Mesodermal cell (in vitro differentiated cells): Measurements from ENCODE around the gene TWF2.

Experiments
- H3K27ac ChIP-seq: 2 replicates; pipeline ENCODE4 v1.7.0; 2013; ENCODE audit warnings: mild to moderate bottlenecking, low read depth, low read length, moderate library complexity; ENCODE audit not compliant: severe bottlenecking
- H3K36me3 ChIP-seq: 2 replicates; pipeline ENCODE4 v1.7.1; 2013; ENCODE audit warnings: mild to moderate bottlenecking, low read length, moderate library complexity; ENCODE audit not compliant: control insufficient read depth, insufficient read depth
- H3K4me1 ChIP-seq: one replicate; pipeline ENCODE4 v1.7.1; 2013; ENCODE audit warnings: mild to moderate bottlenecking, low read length; ENCODE audit not compliant: insufficient read depth, control insufficient read depth, poor library complexity, severe bottlenecking
- H3K4me3 ChIP-seq: 2 replicates; pipeline ENCODE4 v1.7.0; 2013; ENCODE audit warnings: low read length, control low read depth, mild to moderate bottlenecking; ENCODE audit not compliant: insufficient read depth, poor library complexity, severe bottlenecking; ENCODE audit errors: extremely low read depth
- H3K9me3 ChIP-seq: 2 replicates; pipeline ENCODE4 v1.7.1; 2013; ENCODE audit warnings: mild to moderate bottlenecking, low read length, moderate library complexity; ENCODE audit not compliant: control insufficient read depth
- WGBS, 2 experiments: methylation state at CpG; one replicate each; pipeline ENCODE4 v1.1.5; 2013; ENCODE audit warnings: missing lambda C conversion rate in 2 of 2; ENCODE audit not compliant: insufficient coverage in 2 of 2; 5-methylcytosine and 5-hydroxymethylcytosine counted together

Gene TWF2

DNA sequence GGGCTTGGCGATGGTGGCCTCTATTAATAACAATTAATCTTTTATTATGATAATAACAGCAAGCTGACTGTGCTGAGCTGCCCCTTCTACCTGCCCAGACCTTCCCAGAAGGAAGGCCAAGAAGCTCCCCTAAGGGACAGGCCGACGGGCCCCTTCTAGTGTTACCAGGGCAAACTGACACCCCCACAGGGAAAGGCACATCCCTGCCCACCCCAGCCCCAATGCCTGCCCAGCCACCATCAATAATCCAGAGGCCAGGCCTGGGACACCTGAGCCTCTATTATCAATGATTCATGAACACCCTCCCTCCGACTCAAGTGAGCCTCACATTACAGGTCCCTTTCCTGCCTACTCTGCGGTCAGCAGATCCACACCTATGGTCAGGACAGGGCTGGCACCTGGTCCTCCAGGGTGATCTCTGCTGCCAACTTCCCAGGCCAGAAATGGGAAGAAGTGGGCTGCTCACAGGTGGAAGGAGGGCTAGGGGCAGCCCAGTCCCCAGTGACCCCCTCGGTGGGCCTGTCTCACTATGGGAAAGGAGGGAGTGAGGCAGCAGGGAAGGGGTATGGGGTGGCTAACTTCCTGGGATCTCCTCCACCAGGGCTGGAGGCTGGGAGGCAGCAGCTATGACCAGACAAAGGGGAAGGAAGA lies 1.8 kb downstream of the TWF2 start:
- H3K27ac ChIP-seq, result peak overlapping the region; percentile 73
- no peaks in the 10 kb centered on the region for H3K9me3 ChIP-seq
- peak overlapping the region; percentile 81 for H3K4me3 ChIP-seq
- H3K4me1 ChIP-seq, result peaks cover 24% of the 10 kb centered on the region
- H3K36me3 ChIP-seq, result peaks cover 27% of the 10 kb centered on the region
- WGBS, 2 experiments, result 71 to 86% methylated on average over 1 to 2 of the region's 6 CpGs

DNA sequence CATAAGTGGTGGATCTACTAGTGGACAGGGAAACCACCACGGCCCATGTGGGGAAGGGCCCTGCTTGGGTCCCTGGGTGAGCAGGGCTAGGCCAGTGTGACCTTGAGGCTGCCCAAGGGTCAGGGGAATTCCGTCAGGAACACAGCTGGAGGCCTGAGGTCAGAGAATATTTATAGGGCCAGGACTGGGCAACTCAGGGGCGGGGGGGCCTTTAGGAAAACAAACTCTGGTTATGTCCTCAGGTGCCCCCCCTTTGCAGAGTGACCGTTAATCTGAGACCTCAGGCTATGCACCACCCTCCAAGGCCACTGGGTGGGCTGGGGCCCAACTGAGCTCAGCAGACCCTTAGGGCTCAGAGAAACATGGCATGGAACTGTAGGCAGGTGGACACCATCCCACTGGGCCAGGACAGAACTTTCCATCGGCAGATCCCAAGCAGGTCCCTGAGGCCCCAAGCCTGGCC lies 2.5 kb downstream of the TWF2 start:
- 97 to 98% methylated on average over 3 to 5 of the region's 5 CpGs for WGBS, 2 experiments
- no peak overlapping the region for H3K27ac ChIP-seq
- H3K4me3 ChIP-seq, result no peak overlapping the region

DNA sequence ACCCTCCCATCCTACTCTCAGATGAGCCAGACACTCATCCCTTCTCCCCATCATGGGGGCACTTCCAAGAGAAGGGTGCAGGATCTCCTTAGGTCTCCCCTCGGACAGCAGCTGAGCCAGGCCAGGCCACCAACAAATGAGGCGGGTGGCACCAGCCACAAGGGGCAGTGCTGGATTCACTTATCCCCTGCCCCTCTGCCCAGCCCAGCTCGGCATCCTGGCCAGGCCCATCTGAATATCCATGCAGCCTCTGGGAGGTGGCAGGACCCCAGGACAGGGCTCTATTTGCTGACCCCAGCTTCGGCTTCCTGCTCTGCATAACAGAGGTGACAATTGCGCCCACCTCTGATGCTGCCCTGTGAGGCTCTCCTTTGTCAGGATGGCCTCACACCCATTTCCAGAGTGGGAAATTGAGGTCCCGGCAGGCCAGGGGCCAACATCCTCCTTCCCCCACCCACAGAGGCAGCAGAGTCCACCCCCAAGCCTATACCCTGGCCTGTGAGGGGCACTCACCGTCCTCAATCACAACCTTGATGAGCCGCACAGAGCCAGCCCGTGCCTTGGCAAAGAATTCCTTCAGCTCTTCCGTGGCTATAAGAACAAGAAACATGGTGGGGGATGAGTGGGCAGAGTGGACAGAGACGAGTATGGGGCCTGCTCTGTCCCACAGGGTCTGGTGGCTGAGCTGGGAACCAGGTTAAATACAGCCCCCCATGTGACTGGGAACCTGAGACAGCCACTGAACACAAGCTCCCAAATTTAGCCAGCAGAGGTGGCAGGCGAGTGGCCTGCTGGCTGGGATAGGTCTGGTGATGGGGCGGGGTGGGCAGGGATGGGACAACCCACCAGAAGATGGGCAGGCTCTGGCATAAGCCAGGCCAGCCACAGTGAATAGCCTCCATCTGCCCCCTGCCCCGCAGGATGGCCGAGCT lies 4.2 kb downstream of the TWF2 start:
- peaks cover 47% of the 10 kb centered on the region for H3K36me3 ChIP-seq
- no peak overlapping the region for H3K4me3 ChIP-seq
- no peaks in the 10 kb centered on the region for H3K9me3 ChIP-seq
- peaks cover 18% of the 10 kb centered on the region for H3K4me1 ChIP-seq
- 84 to 85% methylated on average over 11 to 13 of the region's 15 CpGs for WGBS, 2 experiments
- H3K27ac ChIP-seq, result no peak overlapping the region

More for the DNA sequence above, 2.5 kb downstream of the TWF2 start:
- H3K9me3 ChIP-seq, result no peaks in the 10 kb centered on the region
- peaks cover 24% of the 10 kb centered on the region for H3K4me1 ChIP-seq
- H3K36me3 ChIP-seq, result peaks cover 30% of the 10 kb centered on the region

DNA sequence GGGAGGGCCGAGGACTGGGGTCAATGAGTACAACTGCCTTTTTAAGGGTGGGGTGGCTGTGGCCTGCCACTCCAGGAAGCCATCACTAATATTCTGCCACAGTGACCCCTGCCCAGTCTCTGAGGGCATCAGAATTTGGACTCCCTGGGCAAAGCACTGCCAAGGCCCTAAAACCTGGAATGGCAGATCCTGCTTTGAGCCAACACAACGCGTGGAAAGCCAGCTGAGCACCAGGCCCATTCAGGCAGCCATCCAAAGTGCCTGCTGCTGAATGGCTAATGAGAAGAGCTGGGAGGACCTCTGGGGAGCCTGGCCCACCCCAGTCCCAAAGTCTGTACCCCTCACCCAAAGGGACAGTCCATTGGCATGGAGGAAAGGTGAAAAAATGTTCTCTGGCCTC lies 5.0 kb downstream of the TWF2 start:
- Histone ChIP-seq H3K4me1 (peaks cover 18% of the 10 kb centered on the region), H3K27ac (no peak overlapping the region), H3K36me3 (peaks cover 55% of the 10 kb centered on the region), H3K9me3 (no peaks in the 10 kb centered on the region), H3K4me3 (no peak overlapping the region)
- WGBS, 2 experiments, result 92 to 93% methylated on average over 2 of the region's 3 CpGs

DNA sequence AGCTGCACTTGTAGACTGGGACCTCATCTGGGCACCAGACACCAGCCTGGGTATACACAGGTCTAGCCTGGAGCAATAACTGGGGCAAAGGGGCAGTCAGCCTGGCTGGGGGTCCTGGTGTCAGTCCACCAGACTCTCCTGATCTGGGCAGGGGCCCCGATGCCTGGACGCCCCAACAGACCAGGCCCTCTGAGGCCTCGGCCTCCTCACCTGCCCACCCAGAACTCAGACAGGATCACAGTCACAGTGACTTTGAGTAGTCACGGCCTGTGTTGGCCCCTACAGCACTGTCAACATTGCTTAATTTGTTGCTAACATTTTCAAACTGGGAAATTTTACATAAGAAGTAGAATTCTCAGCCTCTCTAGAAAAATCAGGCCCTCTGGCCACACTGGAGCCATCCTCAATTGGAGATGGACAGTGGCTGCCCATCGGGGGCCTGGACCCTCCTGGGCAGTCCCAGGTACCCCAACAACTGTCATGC lies 5.8 kb downstream of the TWF2 start:
- WGBS, 2 experiments, result 82 to 97% methylated on average over 4 to 5 of the region's 5 CpGs
- Histone ChIP-seq H3K4me1 (peaks cover 17% of the 10 kb centered on the region), H3K4me3 (no peak overlapping the region), H3K27ac (no peak overlapping the region), H3K9me3 (no peaks in the 10 kb centered on the region), H3K36me3 (peaks cover 59% of the 10 kb centered on the region)

DNA sequence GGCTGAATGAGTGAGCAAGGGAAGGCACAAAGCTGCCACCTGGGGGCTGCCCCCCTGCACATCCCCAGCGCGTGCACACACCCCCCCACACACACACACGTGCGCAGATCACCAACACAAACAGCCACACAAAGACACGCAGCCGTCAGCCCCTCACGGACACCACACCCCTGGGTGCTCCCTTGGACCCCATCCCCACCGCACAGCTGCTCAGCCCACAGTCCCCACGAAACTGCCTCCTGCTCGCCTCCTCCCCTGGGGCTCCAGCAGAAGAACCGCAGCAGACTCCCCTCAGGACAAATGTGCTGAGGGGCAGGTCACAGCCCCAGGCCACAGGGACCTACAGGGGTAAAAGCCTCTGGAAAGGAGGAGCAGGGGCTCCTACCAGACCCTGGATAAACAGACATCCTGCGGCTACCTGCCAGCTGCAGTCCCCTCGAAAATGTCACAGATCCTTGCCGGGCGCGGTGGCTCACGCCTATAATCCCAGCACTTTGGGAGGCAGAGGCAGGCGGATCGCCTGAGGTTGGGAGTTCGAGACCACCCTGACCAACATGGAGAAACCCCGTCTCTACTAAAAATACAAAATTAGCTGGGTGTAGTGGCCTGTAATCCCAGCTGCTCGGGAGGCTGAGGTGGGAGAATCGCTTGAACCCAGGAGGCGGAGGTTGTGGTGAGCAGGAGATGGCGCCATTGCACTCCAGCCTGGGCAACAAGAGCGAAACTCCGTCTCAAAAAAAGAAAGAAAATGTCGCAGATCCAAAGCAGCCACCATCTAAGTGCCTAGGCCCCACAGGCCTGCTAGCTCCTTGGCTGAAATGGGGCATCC lies 6.5 kb downstream of the TWF2 start:
- Histone ChIP-seq H3K27ac (no peak overlapping the region), H3K4me3 (no peak overlapping the region), H3K36me3 (peaks cover 62% of the 10 kb centered on the region), H3K9me3 (no peaks in the 10 kb centered on the region), H3K4me1 (peaks cover 10% of the 10 kb centered on the region)
- 91 to 92% methylated on average over 20 to 23 of the region's 28 CpGs for WGBS, 2 experiments

DNA sequence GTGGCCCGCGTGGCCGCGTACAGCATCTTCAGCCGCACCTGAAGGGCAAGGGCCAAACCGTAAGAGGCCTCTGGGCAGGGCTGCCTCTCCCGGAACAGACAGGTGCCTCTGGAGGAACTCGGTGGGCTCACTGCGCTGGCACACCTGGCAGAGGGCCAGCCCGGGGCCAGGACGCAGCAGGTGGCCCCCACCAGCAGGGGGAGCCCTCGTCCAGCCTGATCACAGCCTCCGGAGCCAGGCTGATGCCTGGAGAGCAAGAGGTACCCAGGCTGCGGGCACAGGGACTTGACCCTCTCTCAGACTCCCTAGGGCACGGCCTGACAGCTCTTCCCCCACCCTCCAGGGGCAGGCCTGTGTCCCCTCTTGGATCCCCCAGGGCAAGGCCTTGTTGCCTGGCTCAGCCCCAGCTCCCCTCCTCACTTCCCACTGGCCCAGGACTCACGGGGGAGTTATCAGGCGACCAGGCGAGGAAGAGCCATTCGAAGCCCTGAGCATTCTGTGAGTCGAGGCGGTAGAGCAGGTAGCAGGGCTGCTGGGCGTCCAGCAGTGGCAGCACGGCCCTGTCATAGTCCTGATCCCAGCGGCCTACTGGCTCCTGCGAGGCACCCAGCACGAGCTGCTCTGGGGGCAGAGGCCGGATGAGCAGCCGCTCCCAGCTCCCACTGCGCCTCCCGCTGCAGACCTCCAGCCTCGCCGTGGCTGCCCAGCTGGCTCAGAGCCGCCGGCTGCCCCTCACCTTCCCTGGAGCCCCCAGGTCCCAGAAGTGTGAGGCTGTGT lies 7.3 kb downstream of the TWF2 start:
- no peak overlapping the region for H3K4me3 ChIP-seq
- H3K9me3 ChIP-seq, result no peaks in the 10 kb centered on the region
- WGBS, 2 experiments, result 85 to 86% methylated on average over 23 to 32 of the region's 34 CpGs
- peaks cover 63% of the 10 kb centered on the region for H3K36me3 ChIP-seq
- H3K27ac ChIP-seq, result no peak overlapping the region
- peaks cover 2% of the 10 kb centered on the region for H3K4me1 ChIP-seq

DNA sequence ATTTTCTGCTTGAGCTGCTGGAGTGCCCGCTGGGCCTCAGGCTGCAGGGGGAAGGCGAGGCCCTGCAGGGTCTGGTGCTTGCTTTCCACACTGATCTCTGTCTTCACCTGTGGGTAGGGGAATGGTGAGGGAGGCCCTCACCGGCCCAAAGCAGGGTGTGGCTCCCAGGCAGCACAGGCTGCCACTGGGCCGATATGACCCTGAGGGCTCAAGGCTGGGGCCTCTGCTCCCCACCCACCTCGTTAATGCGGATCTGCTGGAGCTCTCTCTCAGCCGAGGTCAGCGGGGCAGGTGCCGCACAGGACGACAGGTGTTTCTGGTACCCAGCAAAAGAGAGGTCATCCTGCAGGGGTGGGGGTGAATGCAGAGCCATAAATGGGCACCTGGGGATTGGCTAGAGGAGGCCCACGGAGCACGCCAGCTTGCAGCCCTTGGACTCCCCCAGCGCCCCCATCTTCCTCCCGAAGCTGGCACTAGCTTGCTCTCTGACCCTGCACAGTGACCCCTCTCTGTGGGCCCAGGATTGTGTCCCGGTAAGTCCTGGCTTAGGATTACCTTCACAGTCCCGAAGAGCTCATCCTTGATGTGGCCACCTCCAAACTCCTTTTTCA lies 8.0 kb downstream of the TWF2 start:
- no peaks in the 10 kb centered on the region for H3K4me1 ChIP-seq
- H3K4me3 ChIP-seq, result no peak overlapping the region
- WGBS, 2 experiments, result 94 to 96% methylated on average over 15 of the region's 16 CpGs
- H3K36me3 ChIP-seq, result peaks cover 63% of the 10 kb centered on the region
- no peaks in the 10 kb centered on the region for H3K9me3 ChIP-seq
- no peak overlapping the region for H3K27ac ChIP-seq

DNA sequence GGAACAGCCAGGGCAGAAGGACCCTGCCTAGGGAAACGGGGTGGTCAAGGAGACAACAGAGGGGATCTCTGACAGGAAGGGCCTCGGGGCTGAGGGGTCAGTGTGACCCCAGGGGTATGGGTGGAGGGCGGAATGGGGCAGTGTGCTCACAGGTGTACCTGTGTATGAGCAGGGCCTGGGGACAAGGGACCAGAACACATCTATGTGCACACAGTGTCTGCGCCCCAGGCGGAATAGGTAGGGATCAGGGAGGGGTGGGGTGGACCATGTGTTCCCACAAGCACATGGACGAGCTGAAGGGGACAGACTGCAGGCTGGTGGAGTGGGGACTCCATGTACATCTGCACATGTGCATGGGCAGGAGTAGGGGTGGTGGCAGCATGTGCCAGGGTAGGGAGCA lies 8.5 kb downstream of the TWF2 start:
- WGBS, 2 experiments, result 89 to 98% methylated on average over 6 of the region's 6 CpGs
- H3K36me3 ChIP-seq, result peaks cover 62% of the 10 kb centered on the region
- no peaks in the 10 kb centered on the region for H3K4me1 ChIP-seq
- H3K27ac ChIP-seq, result no peak overlapping the region
- no peaks in the 10 kb centered on the region for H3K9me3 ChIP-seq
- no peak overlapping the region for H3K4me3 ChIP-seq
